GM12801 (cell line): Measurements from ENCODE around the gene TACSTD2.

Experiments used
- CTCF ChIP-seq: IDR thresholded peaks from one replicate; pipeline ENCODE4 v1.5.1; 2011; ENCODE audit warnings: control low read depth; ENCODE audit not compliant: insufficient read length; ENCODE audit errors: extremely low read depth

Gene TACSTD2

DNA sequence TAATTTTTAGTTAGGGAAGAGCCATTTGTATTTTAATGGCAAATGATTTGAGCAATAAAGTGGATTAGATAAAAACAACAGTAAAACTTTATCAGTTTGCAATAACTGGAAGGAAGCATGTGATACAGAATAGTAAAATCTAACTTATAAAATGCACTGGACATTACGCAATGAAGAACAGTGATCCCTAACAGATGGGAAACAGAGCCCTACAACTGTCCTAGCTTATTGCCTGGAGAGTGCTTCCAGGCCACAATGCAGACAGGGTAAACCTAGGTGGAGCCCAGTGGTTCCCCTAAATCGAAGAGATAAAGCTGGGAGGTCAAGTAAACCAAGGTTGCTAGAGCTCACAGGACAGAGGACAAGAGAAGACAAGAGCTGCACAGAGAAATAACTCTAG, 37.5 kb downstream of the TACSTD2 start:
- TF ChIP-seq CTCF: no peak

GRCh38 chr1:58538821-58539220, 38.2 kb downstream of the TACSTD2 start:
- TF ChIP-seq CTCF: no peak

- TF ChIP-seq CTCF: no peak
These were observed 47.8 kb downstream of the TACSTD2 start for GRCh38 chr1:58529284-58529683.

DNA sequence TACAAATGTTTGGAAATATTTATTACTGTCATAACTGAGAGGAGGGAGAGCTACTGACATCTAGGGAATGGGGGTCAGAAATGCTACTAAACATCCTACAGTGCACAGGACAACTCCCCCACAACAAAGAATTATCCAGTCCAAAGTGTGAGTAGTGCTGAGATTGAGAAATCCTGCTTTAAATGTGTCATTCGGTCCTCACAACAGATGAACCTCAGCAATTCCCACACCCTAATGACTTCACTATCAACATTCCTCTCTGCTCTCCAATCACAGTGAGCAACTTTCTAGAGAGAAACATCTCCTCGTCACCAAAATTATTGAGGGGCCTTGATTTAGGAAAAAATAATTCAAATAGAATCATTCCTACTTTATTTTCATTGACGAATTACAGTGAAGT, 48.5 kb downstream of the TACSTD2 start:
- no peak for TF ChIP-seq CTCF
